Retinal pigment epithelial cell (primary cell): ENCODE results near the gene NOS1AP.
A peak's percentile ranks its signal among the peaks of the same experiment; 100 is the strongest.

Experiments
- DNase-seq: peaks from one replicate; pipeline ENCODE4 v3.0.0-alpha.2; 2010; ENCODE audit warnings: low read depth
- H3K4me3 ChIP-seq: 2 replicates; pipeline ENCODE4 v1.5.1; 2011; ENCODE audit warnings: mild to moderate bottlenecking, low read length, control low read depth, moderate library complexity
- TF ChIP-seq, protein P1 (sequence below): conservative IDR thresholded peaks from 2 replicates; pipeline ENCODE4 v1.5.1; 2011; ENCODE audit warnings: low read depth, low read length, control low read depth, inconsistent platforms

The NOS1AP gene

GRCh38 chr1:162388083-162388594 is 318.6 kb downstream of the NOS1AP start:
- TF ChIP-seq, protein P1, sequence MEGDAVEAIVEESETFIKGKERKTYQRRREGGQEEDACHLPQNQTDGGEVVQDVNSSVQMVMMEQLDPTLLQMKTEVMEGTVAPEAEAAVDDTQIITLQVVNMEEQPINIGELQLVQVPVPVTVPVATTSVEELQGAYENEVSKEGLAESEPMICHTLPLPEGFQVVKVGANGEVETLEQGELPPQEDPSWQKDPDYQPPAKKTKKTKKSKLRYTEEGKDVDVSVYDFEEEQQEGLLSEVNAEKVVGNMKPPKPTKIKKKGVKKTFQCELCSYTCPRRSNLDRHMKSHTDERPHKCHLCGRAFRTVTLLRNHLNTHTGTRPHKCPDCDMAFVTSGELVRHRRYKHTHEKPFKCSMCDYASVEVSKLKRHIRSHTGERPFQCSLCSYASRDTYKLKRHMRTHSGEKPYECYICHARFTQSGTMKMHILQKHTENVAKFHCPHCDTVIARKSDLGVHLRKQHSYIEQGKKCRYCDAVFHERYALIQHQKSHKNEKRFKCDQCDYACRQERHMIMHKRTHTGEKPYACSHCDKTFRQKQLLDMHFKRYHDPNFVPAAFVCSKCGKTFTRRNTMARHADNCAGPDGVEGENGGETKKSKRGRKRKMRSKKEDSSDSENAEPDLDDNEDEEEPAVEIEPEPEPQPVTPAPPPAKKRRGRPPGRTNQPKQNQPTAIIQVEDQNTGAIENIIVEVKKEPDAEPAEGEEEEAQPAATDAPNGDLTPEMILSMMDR = no peak
- no peak overlapping the region for H3K4me3 ChIP-seq
- no peak for DNase-seq

DNA sequence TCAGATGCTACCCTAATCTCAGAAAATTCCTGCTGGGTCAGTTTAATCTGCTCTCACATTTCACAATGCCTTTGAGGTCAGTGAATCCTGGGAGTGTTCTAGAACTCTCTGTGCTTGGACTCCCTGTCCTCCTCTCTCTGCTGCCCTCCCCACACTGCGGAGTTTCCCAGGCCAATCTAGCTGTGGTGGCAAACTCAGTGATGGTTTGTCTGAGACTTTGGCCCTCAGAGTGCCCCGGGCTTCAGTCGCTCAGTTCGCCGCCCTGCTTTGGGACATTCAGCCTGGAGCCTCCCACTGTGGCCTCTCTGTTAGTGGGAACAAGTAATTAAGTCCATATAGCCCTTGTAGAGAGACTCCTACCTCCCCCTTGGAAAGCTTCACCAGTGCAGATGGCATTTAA is 319.1 kb downstream of the NOS1AP start:
- DNase-seq = no peak
- no peak overlapping the region for H3K4me3 ChIP-seq
- TF ChIP-seq, protein P1 = no peak

GRCh38 chr1:162389021-162389818 is 319.7 kb downstream of the NOS1AP start:
- TF ChIP-seq, protein P1 = no peak
- DNase-seq = no peak
- H3K4me3 ChIP-seq = no peak overlapping the region

- H3K4me3 ChIP-seq = no peak overlapping the region
- no peak for DNase-seq
- TF ChIP-seq, protein P1 = no peak
Measured at GRCh38 chr1:162389971-162390370, 320.5 kb downstream of the NOS1AP start.

- DNase-seq = no peak
- TF ChIP-seq, protein P1 = no peak
- H3K4me3 ChIP-seq = no peak overlapping the region
Measured at GRCh38 chr1:162390396-162391185, 321.1 kb downstream of the NOS1AP start.

DNA sequence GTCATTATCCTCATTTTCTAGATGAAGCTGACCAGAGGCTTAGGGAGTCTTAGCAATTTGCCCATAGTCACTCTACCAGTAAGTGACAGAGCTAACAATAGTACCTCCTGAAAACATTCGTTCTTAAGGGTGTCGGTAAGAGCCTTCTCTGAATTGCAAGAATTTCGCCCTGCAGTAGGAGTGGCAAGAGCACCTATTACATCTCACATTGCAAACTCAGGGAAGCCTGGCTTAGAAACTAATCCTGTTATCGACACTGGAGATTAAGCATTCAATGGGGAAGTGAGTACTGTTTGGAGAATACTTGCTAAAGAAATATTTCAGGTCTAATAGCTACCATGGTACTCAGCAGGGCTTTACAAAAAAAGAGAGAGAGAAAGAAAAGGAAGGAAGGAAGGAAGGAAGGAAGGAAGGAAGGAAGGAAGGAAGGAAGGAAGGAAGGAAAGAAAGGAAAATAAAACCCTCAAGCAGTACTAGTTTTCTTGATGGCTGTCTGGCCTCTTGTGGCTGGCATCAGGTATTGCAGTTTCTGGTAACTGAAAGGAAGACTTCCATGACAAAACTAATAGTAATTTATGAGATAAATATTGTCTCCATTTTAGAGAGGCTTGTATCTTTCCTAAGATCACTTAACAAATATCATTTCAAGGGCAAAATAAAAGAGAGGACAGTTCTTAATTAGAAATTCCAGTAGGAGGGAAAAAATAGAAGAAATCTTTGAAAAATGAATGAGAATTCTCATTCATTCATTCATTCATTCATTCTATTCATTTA is 322.5 kb downstream of the NOS1AP start:
- TF ChIP-seq, protein P1 = peak; percentile 86
- H3K4me3 ChIP-seq = no peak overlapping the region
- DNase-seq = peak; percentile 73
